GM23248 (cell line): ENCODE results near the gene CARD14.

Experiments
- EZH2 ChIP-seq: fragments of 200-600 bp; sonication (generic); IDR thresholded peaks from 2 replicates; pipeline ENCODE4 v1.6.1; 2018; ENCODE audit warnings: antibody characterized with exemption, mild to moderate bottlenecking; ENCODE audit not compliant: insufficient read depth, poor library complexity, severe bottlenecking
- EZH2phosphoT487 ChIP-seq: fragments of 200-600 bp; sonication (generic); IDR thresholded peaks from 2 replicates; pipeline ENCODE4 v1.6.1; 2018; ENCODE audit warnings: antibody characterized with exemption, moderate library complexity, mild to moderate bottlenecking, low read depth; ENCODE audit not compliant: insufficient read depth

DNA sequence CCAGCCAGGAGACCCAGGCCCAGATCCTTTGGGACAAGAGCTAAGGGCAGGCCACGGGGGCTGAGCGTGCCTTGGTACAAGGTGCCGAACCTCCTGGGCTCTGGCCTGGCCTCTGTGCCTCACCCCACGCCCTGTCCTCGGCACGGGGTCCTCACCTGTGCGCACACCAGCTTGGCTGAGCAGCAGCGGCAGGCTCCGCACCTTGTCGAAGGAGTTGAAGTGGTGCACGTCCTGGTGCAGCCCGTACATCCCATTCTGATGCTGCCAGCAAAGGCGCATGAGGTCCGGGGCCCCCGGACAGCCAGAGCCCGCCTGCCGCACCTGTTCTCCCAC lies 45.0 kb downstream of the CARD14 start:
- TF ChIP-seq EZH2 (no peak), EZH2phosphoT487 (no peak)
